ES-I3 (cell line): ENCODE data around the gene POMGNT2.

Experiments used
- H3K36me3 ChIP-seq: 2 replicates; pipeline ENCODE4 v1.6.1; 2013; ENCODE audit warnings: mild to moderate bottlenecking, low read length, control low read depth, moderate library complexity; ENCODE audit not compliant: insufficient read depth
- H3K4me1 ChIP-seq: 2 replicates; pipeline ENCODE4 v1.6.1; 2013; ENCODE audit warnings: mild to moderate bottlenecking, control low read depth, low read length; ENCODE audit not compliant: insufficient read depth
- H3K9ac ChIP-seq: 2 replicates; pipeline ENCODE4 v1.6.1; 2013; ENCODE audit warnings: low read depth, mild to moderate bottlenecking, low read length, moderate library complexity
- H3K9me3 ChIP-seq: 2 replicates; pipeline ENCODE4 v1.6.1; 2013; ENCODE audit warnings: mild to moderate bottlenecking, low read length, moderate library complexity; ENCODE audit not compliant: control insufficient read depth, insufficient read depth

The POMGNT2 gene

GRCh38 chr3:43105596-43106292 is at the start of gene POMGNT2:
Gene POMGNT2, minus strand, starts transcription at chr3:43106079. Its CDS starts 24,648 bp downstream, at chr3:43081431.
- H3K9ac ChIP-seq: peak within 1 kb of the TSS; percentile 86
- no peaks in the 10 kb centered on the region for H3K36me3 ChIP-seq
- no peaks in the 10 kb centered on the region for H3K4me1 ChIP-seq
- H3K9me3 ChIP-seq: no peaks in the 10 kb centered on the region

DNA sequence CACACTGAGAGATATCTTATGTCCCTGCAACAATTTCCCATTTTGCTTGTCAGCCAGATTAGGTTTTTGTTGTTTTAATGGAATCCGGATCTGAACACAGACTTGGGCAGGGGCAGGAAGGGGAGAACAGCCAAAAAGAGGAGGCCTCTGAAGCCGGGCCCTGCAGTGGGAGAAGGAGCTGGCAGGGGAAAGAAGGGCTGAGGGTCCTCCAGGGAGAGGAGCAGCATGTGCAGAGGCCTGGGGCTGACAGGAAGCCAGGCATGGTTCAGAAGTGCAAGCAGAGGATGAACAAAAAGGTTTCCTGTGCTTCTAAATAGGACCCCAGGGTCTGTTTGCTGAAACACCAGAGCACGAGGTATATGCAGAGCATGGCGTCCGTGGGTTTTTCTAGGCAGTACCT is 49.1 kb upstream of the POMGNT2 start:
- Histone ChIP-seq H3K9me3 (no peaks in the 10 kb centered on the region), H3K4me1 (peaks cover 4% of the 10 kb centered on the region; the same call in 1 of the 2 replicates), H3K36me3 (no peaks in the 10 kb centered on the region)

GRCh38 chr3:43153216-43154083 is 47.6 kb upstream of the POMGNT2 start:
- Histone ChIP-seq H3K9me3 (no peaks in the 10 kb centered on the region), H3K36me3 (no peaks in the 10 kb centered on the region), H3K9ac (no peak overlapping the region), H3K4me1 (peaks cover 4% of the 10 kb centered on the region; the same call in 1 of the 2 replicates)

More for the DNA sequence above, 49.1 kb upstream of the POMGNT2 start:
- H3K9ac ChIP-seq: no peak overlapping the region

GRCh38 chr3:43152649-43153048 is 46.8 kb upstream of the POMGNT2 start:
- no peaks in the 10 kb centered on the region for H3K36me3 ChIP-seq
- peaks cover 4% of the 10 kb centered on the region; the same call in 1 of the 2 replicates for H3K4me1 ChIP-seq
- no peaks in the 10 kb centered on the region for H3K9me3 ChIP-seq
- H3K9ac ChIP-seq: no peak overlapping the region

GRCh38 chr3:43148033-43148432 is 42.2 kb upstream of the POMGNT2 start:
- H3K4me1 ChIP-seq: peaks cover 12% of the 10 kb centered on the region; the same call in 1 of the 2 replicates
- no peaks in the 10 kb centered on the region for H3K36me3 ChIP-seq
- H3K9ac ChIP-seq: no peak overlapping the region
- no peaks in the 10 kb centered on the region for H3K9me3 ChIP-seq

DNA sequence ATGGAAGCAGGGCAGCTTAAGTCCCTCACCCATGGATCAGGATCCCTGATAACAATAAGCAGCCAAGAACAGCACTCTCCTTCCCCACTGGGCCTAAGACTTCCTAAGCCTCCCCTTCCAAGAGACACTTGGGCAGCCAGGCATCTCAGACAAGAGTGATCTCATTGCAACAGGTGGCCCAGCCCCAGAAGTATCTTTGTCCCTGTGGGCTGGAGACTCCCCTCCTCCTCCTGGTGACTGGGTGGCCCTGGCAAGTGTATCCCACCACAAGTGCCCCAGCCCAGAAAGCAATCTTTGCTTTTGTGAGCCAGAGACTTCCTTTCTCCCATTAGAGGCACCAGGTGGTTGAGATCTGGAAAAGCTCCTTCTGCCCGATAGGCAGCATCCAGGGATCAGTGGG is 40.7 kb upstream of the POMGNT2 start:
- Histone ChIP-seq H3K9me3 (no peaks in the 10 kb centered on the region), H3K9ac (no peak overlapping the region), H3K4me1 (peaks cover 12% of the 10 kb centered on the region), H3K36me3 (no peaks in the 10 kb centered on the region)

- Histone ChIP-seq H3K36me3 (no peaks in the 10 kb centered on the region), H3K9me3 (no peaks in the 10 kb centered on the region), H3K4me1 (peaks cover 12% of the 10 kb centered on the region), H3K9ac (no peak overlapping the region)
These were observed 39.0 kb upstream of the POMGNT2 start for GRCh38 chr3:43144761-43145490.

DNA sequence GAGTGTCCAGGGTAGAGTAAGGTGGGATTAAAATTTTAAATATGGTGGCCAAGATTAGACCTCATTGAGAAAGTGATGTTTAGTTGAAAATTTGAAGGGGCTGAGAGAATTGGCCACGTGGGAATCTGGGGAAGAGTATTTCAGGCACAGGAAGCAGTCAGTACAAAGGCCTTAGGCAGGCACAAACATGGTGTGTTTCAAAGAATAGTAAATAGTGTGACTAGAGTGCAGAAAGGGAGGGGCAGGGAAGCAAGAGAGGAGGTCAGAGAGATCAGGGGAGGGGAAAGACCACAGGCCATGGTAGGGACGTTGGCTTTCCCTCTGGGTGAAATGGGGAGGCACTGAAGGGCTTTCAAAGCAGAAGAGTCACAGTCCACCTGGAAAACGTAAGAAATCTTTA is 36.6 kb upstream of the POMGNT2 start:
- peaks cover 12% of the 10 kb centered on the region for H3K4me1 ChIP-seq
- H3K36me3 ChIP-seq: no peaks in the 10 kb centered on the region
- H3K9ac ChIP-seq: no peak overlapping the region
- H3K9me3 ChIP-seq: no peaks in the 10 kb centered on the region

GRCh38 chr3:43138488-43139231 is 32.8 kb upstream of the POMGNT2 start:
- Histone ChIP-seq H3K4me1 (peaks cover 4% of the 10 kb centered on the region), H3K9ac (no peak overlapping the region), H3K36me3 (no peaks in the 10 kb centered on the region), H3K9me3 (no peaks in the 10 kb centered on the region)

DNA sequence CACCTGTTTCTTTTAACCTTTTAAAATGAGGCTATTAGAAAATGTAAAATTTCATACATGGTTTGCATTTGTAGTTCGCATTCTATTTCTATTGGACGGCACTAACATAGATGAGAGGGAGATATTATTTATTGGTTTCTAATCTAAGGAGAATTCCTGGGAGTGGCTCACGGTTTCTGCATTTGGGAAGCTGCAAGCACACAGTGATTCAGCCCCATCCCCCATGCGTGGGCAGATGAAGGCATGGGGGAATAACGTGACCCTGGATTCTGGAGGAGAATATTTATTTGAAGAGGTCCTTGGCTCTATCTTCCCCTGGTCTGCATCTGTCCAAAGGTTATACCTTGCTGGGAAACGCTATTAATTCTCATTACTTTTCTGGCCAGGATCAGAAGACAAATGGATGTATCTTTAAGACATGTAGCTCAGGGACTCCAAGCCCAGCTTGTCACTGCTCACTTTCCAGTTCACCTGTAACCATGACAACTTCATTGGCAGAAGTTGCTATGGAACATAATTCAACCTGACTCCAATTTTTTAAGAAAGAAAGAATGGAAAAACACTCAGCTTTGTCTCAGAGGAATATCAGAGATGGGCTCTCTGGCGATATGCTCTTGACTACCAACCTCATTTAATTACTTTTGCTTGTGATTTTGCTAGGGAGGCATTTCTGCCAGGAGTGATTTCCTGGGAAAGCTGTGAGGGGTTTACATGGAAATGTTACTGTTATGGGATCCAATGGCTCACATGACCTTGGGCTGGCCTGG is 27.2 kb upstream of the POMGNT2 start:
- Histone ChIP-seq H3K4me1 (no peaks in the 10 kb centered on the region), H3K36me3 (no peaks in the 10 kb centered on the region), H3K9me3 (no peaks in the 10 kb centered on the region), H3K9ac (no peak overlapping the region)

GRCh38 chr3:43132193-43132592 is 26.3 kb upstream of the POMGNT2 start:
- H3K9ac ChIP-seq: no peak overlapping the region
- no peaks in the 10 kb centered on the region for H3K4me1 ChIP-seq
- H3K9me3 ChIP-seq: no peaks in the 10 kb centered on the region
- H3K36me3 ChIP-seq: no peaks in the 10 kb centered on the region

DNA sequence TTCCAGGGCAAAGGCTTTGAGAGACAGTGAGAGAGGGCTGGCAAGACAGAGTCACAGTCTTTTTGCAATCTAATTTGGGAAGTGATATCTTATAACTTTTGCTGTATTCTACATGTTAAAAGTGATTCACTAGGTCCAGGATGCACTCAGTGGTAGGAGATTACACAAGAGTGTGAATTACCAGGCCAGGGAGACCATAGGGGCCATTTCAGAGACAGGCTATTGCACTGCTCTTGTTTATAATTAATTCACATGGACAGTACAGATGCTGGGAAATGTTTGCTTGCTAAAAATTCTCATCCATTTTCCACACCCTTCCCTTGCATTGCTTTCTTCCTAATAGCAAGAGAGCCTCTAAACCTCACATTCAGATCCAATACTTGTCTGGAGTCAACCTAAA is 22.6 kb upstream of the POMGNT2 start:
- no peaks in the 10 kb centered on the region for H3K4me1 ChIP-seq
- H3K36me3 ChIP-seq: no peaks in the 10 kb centered on the region
- no peak overlapping the region for H3K9ac ChIP-seq
- H3K9me3 ChIP-seq: no peaks in the 10 kb centered on the region

DNA sequence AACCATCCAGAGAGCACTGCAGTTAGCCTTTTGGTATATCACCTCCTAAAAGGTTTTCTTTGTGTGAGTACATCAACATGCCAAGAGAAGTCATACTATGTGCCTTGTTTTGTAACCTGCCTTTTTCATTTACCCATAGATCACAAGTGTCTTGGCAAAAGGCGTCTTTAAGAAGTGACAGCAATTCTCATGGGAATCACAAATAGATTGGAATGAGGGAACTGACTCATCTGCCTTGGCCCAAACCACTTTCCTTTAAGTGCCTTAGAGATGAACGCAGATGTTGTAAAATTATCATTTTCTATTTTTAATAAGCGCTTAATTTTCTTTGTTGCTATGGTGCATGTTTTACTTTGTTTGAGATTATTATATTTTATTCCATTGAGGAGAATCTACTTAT is 20.7 kb upstream of the POMGNT2 start:
- no peaks in the 10 kb centered on the region for H3K4me1 ChIP-seq
- no peaks in the 10 kb centered on the region for H3K9me3 ChIP-seq
- no peaks in the 10 kb centered on the region for H3K36me3 ChIP-seq
- H3K9ac ChIP-seq: no peak overlapping the region
